HG03139 (cell line): ENCODE results near the gene FANCC.
A peak's percentile ranks its signal among the peaks of the same experiment; 100 is the strongest.

Experiments
- ATAC-seq: cut with Tn5 transposase; IDR thresholded peaks from one replicate; pipeline ENCODE4 v1.9.1; 2021; ENCODE audit not compliant: unreplicated experiment

The FANCC gene

DNA sequence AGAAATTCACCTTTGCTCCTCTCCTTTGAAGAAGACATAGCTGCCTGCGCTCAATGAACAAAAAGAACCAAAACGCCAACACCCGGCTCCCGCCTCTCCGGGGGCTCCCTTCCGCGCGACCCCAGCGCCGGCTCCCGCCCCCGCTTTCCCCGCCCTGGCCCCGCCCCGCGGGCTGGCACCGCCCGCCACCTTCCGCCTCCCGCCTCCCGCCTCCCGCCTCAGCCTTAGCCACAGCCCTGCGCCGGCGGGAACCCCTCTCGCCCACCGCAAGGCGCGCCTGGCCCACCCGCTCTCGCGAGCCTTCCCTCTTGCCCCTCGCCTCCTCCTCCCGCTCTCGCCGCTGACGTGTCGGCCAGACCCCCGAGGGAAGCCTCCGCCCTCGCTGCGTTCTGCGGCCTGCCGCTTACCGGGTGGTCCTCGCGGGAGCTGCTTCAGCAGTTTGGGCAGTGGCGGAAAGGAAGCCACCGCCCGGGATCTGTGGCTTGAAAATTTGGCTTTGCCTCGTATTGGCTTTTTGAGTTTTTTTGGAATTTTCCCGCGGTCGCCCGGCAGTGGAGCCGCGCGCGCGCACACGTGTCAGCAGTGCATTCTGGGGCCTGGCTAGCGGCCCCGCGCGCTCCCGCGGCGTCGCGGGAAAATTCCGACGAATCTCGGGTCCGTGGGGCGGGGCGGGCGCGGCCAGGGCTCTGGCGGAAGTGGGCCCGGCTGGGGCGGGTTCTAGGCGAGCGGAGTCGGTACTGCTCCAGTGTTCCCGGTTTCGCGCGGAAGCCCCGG lies at the start of gene FANCC:
Gene FANCC, minus strand, starts transcription at position 591 of the 774 bp plus-strand sequence. CDS start 68,418 bp downstream, outside the sequence.
- peak; percentile 67 for ATAC-seq

DNA sequence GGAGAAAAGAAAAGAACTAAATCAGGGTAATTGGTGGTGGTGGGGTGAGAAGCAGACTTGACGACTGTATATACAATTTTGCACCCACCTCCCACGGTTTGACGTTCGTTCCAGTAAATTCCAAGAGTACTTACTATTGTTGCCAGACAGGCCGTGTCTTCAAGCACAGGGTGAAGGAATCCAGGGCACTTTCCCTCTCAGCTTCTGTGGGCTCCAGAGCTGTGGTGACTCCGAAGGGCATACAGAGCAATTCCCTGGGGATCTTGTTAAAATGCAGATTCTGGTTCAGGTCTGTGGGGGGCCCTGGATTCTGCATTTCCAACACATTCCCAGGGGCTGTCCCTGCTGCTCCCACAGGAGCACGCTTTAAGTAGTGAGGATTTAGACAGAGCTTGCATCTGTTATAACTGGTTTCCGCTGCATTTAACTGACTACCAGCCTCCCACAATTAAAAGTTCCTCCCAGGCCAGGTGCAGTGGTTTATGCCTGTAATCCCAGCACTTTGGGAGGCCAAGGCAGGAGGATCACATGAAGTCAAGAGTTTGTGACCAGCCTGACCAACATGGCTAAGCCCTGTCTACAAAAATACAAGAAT lies 49.3 kb upstream of the FANCC start:
- no peak for ATAC-seq

DNA sequence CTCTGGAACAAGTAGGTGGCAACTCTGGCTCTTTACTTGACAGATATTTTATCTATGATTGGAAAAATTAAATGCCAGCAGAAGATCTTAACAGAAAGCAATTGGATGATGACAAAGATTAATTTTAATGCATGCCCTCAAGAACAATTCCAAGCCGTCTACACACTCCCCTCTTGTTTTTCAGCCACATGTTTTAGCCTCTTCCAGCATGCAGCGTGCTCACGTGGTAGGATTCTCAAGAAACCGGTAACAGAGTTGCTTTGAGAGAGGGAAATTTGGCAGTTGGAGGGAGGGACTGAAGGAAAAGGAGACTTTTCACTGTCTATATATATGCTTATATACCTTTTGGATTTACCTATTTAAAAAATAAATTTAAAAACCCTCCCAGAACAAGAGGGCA lies 48.3 kb upstream of the FANCC start:
- ATAC-seq, result no peak

GRCh38 chr9:95363051-95363841 lies 45.7 kb upstream of the FANCC start:
- no peak for ATAC-seq

- no peak for ATAC-seq
These were observed 43.4 kb upstream of the FANCC start for GRCh38 chr9:95360866-95361265.

GRCh38 chr9:95357316-95357715 lies 39.8 kb upstream of the FANCC start:
- ATAC-seq, result no peak

- no peak for ATAC-seq
These were observed 38.0 kb upstream of the FANCC start for GRCh38 chr9:95355500-95355899.

DNA sequence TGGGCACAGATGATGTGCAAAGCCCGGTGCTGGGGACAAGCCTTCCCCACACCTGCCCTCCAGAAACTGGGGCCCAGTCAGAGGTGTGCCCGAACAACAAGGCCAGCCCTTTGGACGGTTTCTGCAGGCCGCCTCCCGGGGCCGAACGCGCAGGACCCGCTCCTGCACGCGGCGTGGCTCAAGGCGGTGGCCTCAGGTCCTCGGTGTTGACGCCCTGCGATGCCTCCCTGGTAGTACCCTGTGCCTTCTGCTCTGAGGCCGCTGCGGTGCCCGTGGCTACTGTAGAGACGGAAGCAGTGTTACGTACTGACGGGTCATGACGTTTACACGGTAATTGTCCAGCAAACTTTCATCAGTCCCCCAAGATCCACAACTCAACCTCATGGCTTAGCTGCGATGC lies 33.5 kb upstream of the FANCC start:
- no peak for ATAC-seq

- no peak for ATAC-seq
These were observed 32.8 kb upstream of the FANCC start for GRCh38 chr9:95350266-95350665.

- ATAC-seq, result no peak
These were observed 31.9 kb upstream of the FANCC start for GRCh38 chr9:95349091-95350038.

GRCh38 chr9:95346021-95346420 lies 28.5 kb upstream of the FANCC start:
- no peak for ATAC-seq

- ATAC-seq, result no peak
These were observed 27.3 kb upstream of the FANCC start for GRCh38 chr9:95344735-95345325.

GRCh38 chr9:95343725-95344287 lies 26.3 kb upstream of the FANCC start:
- no peak for ATAC-seq

DNA sequence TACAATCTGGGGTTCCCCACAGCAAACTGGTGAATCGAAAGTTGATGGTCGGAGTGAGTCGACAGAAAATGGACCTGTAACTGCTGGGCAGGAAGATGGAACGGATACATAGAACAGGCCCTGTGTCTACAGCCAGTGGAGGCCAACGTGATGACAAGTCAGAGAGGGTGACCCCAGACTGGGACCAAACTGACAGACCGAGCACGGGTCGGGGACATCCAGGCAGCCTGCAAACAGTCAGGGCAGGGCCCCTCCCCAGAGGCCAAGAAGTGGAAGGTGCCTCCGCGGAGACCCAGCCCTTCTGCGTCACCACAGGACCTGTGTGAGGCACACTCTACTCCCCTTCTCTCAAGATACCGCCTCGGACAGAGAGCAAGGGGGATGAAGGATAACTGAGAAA lies 25.1 kb upstream of the FANCC start:
- no peak for ATAC-seq

- ATAC-seq, result no peak
These were observed 23.9 kb upstream of the FANCC start for GRCh38 chr9:95341293-95341962.

DNA sequence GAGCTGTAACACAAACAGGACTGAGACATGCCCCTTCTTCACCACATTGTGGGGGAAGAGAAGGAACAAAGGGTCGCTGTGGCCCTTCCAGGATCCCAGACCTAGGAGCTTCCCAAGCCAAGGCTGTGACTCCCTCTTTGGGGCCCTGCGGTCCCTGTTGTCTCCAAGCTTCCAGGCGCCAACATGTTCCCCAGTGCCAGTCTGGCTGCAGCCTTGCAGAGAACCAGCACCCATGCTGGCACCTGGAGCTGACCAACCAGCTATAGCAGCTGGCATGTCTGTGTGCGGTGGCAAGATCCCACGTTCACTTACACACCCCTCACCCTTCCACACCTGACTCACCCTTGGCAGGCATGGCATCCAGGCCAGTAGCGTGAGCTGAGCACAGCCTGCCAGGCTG lies 20.7 kb upstream of the FANCC start:
- ATAC-seq, result no peak

GRCh38 chr9:95336281-95336680 lies 18.8 kb upstream of the FANCC start:
- ATAC-seq, result no peak

GRCh38 chr9:95333426-95333825 lies 15.9 kb upstream of the FANCC start:
- ATAC-seq, result no peak

GRCh38 chr9:95332860-95333259 lies 15.4 kb upstream of the FANCC start:
- no peak for ATAC-seq
